ENCODE results near the gene SLC16A1. TPM values are rescaled to one million over a fixed set of nuclear protein-coding genes. Genes with fewer than 3 reads are reported as not detected.
"Not testable (repeated sequence)": the region's sequence is repeated elsewhere in the genome, so short reads cannot be mapped to it uniquely, and the experiment has no call there.

The SLC16A1 gene
- total and polyA plus RNA-seq, 10 of the 15 experiments (the other 5 are each of a cell fraction or from before 2014, with no cell fraction given), result 39.0 to 106 (median 65.8) TPM

- in situ Hi-C loops (cut with MboI) (no loop called here), intact Hi-C loops (cut with micrococcal nuclease; ENCODE audit: unreplicated experiment) (no loop called here)
- no peak for ATAC-seq
- peaks cover 10% of the 10 kb centered on the region for H3K4me1 ChIP-seq (ENCODE audit: control insufficient read depth, insufficient read depth, low read length)
- no TSS peak for BruUV-seq (replicated peaks)
- H3K27me3 ChIP-seq (replicated peaks in 1 of 2; ENCODE audit: control insufficient read depth in 2 of 2, insufficient read depth in 2 of 2, low read length in 1 of 2), result no peaks in the 10 kb centered on the region
- ChIA-PET SMC1A (ENCODE audit: uncharacterized antibody, unreplicated experiment) (interaction anchor here (1.4 kb wide), 1 partner anchor 15 kb away, joined by 5 read pairs; no protein-coding TSS in a partner anchor), POLR2A (no interaction called here), RAD21 (ENCODE audit: unreplicated experiment) (no interaction called here), CTCF (no interaction called here)
- TF ChIP-seq CBFB (IDR thresholded peaks at IDR 0.05; ENCODE audit: low read depth) (no peak), GABPA (IDR thresholded peaks at IDR 0.05; ENCODE audit: low read depth) (no peak), ZBTB33 (IDR thresholded peaks at IDR 0.05) (no peak), CHD1 (IDR thresholded peaks at IDR 0.05; ENCODE audit: low read depth, low read length) (no peak), ZNF384 (IDR thresholded peaks at IDR 0.05; ENCODE audit: borderline replicate concordance, low read depth, low read length) (no peak), TARDBP (IDR thresholded peaks at IDR 0.05; ENCODE audit: borderline replicate concordance) (no peak), WRNIP1 (IDR thresholded peaks at IDR 0.05; ENCODE audit: borderline replicate concordance, low read depth, low read length) (no peak), ZBTB4 (CRISPR knock-in tag; IDR thresholded peaks at IDR 0.05) (no peak), IKZF2 (IDR thresholded peaks at IDR 0.05) (no peak), NRF1 (conservative IDR thresholded peaks at IDR 0.05; ENCODE audit: low read depth, low read length) (no peak)
- H3K36me3 ChIP-seq (ENCODE audit: control insufficient read depth in 2 of 2, insufficient read depth in 2 of 2, low read length in 1 of 2), result no peaks in the 10 kb centered on the region; a peak in 2 of 4 replicates
- no peak overlapping the region for H3K27ac ChIP-seq (ENCODE audit: control insufficient read depth, insufficient read depth)
- H3K4me3 ChIP-seq, result no peak overlapping the region
- H4K20me1 ChIP-seq (ENCODE audit: control insufficient read depth, insufficient read depth), result no peaks in the 10 kb centered on the region
- 72% methylated on average over 2 of the region's 2 CpGs for WGBS (ENCODE audit: insufficient coverage, insufficient replicate concordance, low lambda C conversion rate, missing lambda C conversion rate)
- no peak overlapping the region for H3K4me2 ChIP-seq (ENCODE audit: control insufficient read depth, insufficient read depth)
- DNase-seq (ENCODE audit: low read depth, low spot score), result no peak
- H2AFZ ChIP-seq (ENCODE audit: control insufficient read depth, low read depth, low read length), result no peak overlapping the region
- H3K9me3 ChIP-seq (replicated peaks; ENCODE audit: control insufficient read depth, insufficient read depth, low read length), result no peaks in the 10 kb centered on the region
- H3K79me2 ChIP-seq (ENCODE audit: control insufficient read depth, insufficient read depth, low read length), result no peaks in the 10 kb centered on the region
- H3K9ac ChIP-seq (ENCODE audit: control insufficient read depth, insufficient read depth, low read length), result no peak overlapping the region
- no peak for FAIRE-seq
These were observed 26.3 kb upstream of the SLC16A1 start for GRCh38 chr1:112982328-112982727.

GRCh38 chr1:112981834-112982233, 25.8 kb upstream of the SLC16A1 start:
- H3K9me3 ChIP-seq (replicated peaks; ENCODE audit: control insufficient read depth, insufficient read depth, low read length); ATAC-seq; H3K4me1 ChIP-seq (ENCODE audit: control insufficient read depth, insufficient read depth, low read length); BruUV-seq (replicated peaks); CTCF ChIA-PET; H2AFZ ChIP-seq (ENCODE audit: control insufficient read depth, low read depth, low read length); H3K27ac ChIP-seq (ENCODE audit: control insufficient read depth, insufficient read depth); intact Hi-C loops (cut with micrococcal nuclease; ENCODE audit: unreplicated experiment); H3K4me3 ChIP-seq; SMC1A ChIA-PET (ENCODE audit: uncharacterized antibody, unreplicated experiment); H3K79me2 ChIP-seq (ENCODE audit: control insufficient read depth, insufficient read depth, low read length); in situ Hi-C loops (cut with MboI); DNase-seq (ENCODE audit: low read depth, low spot score); FAIRE-seq; POLR2A ChIA-PET; H3K27me3 ChIP-seq (replicated peaks in 1 of 2; ENCODE audit: control insufficient read depth in 2 of 2, insufficient read depth in 2 of 2, low read length in 1 of 2); H3K9ac ChIP-seq (ENCODE audit: control insufficient read depth, insufficient read depth, low read length); H3K36me3 ChIP-seq (ENCODE audit: control insufficient read depth in 2 of 2, insufficient read depth in 2 of 2, low read length in 1 of 2); H4K20me1 ChIP-seq (ENCODE audit: control insufficient read depth, insufficient read depth); RAD21 ChIA-PET (ENCODE audit: unreplicated experiment); H3K4me2 ChIP-seq (ENCODE audit: control insufficient read depth, insufficient read depth): not testable (repeated sequence)
- 98% methylated on average over 8 of the region's 8 CpGs for WGBS (ENCODE audit: insufficient coverage, insufficient replicate concordance, low lambda C conversion rate, missing lambda C conversion rate)
